ENCODE results near the gene MRPL14. TPM values are rescaled to one million over a fixed set of nuclear protein-coding genes. Genes with fewer than 3 reads are reported as not detected.

The MRPL14 gene
- total and polyA plus RNA-seq, 9 of the 15 experiments (the other 6 are each of a cell fraction or from before 2014, with no cell fraction given) = 126 to 424 (median 165) TPM

DNA sequence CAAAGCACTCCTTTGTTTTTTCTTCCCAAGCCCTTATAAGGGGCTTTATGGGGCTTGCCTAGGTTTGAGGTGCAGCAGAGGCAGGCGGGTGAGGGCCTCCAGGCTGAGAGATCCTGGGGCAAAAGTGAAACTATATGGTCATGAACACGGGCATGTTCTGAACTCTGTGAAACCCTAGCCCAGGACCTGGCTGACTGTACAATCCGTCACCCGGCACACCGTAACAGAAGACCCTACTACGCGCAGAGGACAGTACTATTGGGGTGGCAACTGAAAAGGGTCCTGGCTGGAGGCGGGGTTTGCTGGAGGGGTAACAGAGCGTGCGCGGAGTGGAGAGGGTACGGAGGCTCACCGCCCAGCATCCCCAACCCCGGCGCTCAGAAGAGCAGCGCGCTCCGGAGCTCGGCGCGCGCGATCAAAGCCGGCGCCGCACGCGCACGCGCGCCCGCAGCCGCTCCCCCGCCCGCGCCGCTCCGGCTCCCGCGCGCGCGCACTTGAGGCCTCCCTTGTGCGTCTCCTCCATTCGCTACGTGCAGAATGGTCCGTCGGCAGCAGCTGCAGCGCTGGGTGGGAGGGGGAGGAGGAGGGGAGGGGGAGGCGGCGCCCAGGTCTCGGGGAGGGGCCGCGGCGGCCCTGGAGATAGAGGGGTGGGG lies 54.2 kb downstream of the MRPL14 start (continued):
- TF ChIP-seq SMARCA4 (IDR thresholded peaks at IDR 0.05) = no peak
- no peak for TF ChIP-seq ZNF316 (IDR thresholded peaks at IDR 0.05)
- TF ChIP-seq CREB3L1 (IDR thresholded peaks at IDR 0.05; ENCODE audit: borderline replicate concordance, low read depth) = no peak
- TF ChIP-seq, protein P1, sequence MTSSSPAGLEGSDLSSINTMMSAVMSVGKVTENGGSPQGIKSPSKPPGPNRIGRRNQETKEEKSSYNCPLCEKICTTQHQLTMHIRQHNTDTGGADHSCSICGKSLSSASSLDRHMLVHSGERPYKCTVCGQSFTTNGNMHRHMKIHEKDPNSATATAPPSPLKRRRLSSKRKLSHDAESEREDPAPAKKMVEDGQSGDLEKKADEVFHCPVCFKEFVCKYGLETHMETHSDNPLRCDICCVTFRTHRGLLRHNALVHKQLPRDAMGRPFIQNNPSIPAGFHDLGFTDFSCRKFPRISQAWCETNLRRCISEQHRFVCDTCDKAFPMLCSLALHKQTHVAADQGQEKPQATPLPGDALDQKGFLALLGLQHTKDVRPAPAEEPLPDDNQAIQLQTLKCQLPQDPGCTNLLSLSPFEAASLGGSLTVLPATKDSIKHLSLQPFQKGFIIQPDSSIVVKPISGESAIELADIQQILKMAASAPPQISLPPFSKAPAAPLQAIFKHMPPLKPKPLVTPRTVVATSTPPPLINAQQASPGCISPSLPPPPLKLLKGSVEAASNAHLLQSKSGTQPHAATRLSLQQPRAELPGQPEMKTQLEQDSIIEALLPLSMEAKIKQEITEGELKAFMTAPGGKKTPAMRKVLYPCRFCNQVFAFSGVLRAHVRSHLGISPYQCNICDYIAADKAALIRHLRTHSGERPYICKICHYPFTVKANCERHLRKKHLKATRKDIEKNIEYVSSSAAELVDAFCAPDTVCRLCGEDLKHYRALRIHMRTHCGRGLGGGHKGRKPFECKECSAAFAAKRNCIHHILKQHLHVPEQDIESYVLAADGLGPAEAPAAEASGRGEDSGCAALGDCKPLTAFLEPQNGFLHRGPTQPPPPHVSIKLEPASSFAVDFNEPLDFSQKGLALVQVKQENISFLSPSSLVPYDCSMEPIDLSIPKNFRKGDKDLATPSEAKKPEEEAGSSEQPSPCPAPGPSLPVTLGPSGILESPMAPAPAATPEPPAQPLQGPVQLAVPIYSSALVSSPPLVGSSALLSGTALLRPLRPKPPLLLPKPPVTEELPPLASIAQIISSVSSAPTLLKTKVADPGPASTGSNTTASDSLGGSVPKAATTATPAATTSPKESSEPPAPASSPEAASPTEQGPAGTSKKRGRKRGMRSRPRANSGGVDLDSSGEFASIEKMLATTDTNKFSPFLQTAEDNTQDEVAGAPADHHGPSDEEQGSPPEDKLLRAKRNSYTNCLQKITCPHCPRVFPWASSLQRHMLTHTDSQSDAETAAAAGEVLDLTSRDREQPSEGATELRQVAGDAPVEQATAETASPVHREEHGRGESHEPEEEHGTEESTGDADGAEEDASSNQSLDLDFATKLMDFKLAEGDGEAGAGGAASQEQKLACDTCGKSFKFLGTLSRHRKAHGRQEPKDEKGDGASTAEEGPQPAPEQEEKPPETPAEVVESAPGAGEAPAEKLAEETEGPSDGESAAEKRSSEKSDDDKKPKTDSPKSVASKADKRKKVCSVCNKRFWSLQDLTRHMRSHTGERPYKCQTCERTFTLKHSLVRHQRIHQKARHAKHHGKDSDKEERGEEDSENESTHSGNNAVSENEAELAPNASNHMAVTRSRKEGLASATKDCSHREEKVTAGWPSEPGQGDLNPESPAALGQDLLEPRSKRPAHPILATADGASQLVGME (CRISPR knock-in tag; IDR thresholded peaks at IDR 0.05) = no peak
- TF ChIP-seq PHTF2 (CRISPR knock-in tag; IDR thresholded peaks at IDR 0.05) = no peak
- no peak for TF ChIP-seq SAP30 (IDR thresholded peaks at IDR 0.05; ENCODE audit: borderline replicate concordance, insufficient read depth, low read depth, low read length, poor library complexity, severe bottlenecking)
- TF ChIP-seq, protein P2, sequence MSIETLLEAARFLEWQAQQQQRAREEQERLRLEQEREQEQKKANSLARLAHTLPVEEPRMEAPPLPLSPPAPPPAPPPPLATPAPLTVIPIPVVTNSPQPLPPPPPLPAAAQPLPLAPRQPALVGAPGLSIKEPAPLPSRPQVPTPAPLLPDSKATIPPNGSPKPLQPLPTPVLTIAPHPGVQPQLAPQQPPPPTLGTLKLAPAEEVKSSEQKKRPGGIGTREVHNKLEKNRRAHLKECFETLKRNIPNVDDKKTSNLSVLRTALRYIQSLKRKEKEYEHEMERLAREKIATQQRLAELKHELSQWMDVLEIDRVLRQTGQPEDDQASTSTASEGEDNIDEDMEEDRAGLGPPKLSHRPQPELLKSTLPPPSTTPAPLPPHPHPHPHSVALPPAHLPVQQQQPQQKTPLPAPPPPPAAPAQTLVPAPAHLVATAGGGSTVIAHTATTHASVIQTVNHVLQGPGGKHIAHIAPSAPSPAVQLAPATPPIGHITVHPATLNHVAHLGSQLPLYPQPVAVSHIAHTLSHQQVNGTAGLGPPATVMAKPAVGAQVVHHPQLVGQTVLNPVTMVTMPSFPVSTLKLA (conservative IDR thresholded peaks at IDR 0.05) = no peak
- TF ChIP-seq CBFA2T2 (conservative IDR thresholded peaks at IDR 0.05) = no peak
- no peak for TF ChIP-seq ZFPM2 (CRISPR knock-in tag; IDR thresholded peaks at IDR 0.05)
- no peak for TF ChIP-seq ERF (CRISPR knock-in tag; IDR thresholded peaks at IDR 0.05)
- TF ChIP-seq, protein P3, sequence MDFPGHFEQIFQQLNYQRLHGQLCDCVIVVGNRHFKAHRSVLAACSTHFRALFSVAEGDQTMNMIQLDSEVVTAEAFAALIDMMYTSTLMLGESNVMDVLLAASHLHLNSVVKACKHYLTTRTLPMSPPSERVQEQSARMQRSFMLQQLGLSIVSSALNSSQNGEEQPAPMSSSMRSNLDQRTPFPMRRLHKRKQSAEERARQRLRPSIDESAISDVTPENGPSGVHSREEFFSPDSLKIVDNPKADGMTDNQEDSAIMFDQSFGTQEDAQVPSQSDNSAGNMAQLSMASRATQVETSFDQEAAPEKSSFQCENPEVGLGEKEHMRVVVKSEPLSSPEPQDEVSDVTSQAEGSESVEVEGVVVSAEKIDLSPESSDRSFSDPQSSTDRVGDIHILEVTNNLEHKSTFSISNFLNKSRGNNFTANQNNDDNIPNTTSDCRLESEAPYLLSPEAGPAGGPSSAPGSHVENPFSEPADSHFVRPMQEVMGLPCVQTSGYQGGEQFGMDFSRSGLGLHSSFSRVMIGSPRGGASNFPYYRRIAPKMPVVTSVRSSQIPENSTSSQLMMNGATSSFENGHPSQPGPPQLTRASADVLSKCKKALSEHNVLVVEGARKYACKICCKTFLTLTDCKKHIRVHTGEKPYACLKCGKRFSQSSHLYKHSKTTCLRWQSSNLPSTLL (IDR thresholded peaks at IDR 0.05) = no peak
- TF ChIP-seq KAT7 (CRISPR knock-in tag; IDR thresholded peaks at IDR 0.05; ENCODE audit: borderline replicate concordance) = no peak
- 0 out of 2 replicates have a peak, but pooled peaks have one; percentile 8 for TF ChIP-seq JUN (IDR thresholded peaks at IDR 0.05; ENCODE audit: borderline replicate concordance, low read depth, low read length)
- TF ChIP-seq JUN (CRISPR knock-in tag; IDR thresholded peaks at IDR 0.05; ENCODE audit: borderline replicate concordance) = no peak
- peak; percentile 28; the same call in 1 of the 2 replicates for TF ChIP-seq ZFX (CRISPR knock-in tag; IDR thresholded peaks at IDR 0.05)
- TF ChIP-seq, protein P4, sequence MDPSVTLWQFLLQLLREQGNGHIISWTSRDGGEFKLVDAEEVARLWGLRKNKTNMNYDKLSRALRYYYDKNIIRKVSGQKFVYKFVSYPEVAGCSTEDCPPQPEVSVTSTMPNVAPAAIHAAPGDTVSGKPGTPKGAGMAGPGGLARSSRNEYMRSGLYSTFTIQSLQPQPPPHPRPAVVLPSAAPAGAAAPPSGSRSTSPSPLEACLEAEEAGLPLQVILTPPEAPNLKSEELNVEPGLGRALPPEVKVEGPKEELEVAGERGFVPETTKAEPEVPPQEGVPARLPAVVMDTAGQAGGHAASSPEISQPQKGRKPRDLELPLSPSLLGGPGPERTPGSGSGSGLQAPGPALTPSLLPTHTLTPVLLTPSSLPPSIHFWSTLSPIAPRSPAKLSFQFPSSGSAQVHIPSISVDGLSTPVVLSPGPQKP (CRISPR knock-in tag; IDR thresholded peaks at IDR 0.05) = no peak

Data from K562 (cell line).